HG03575 (cell line): ENCODE results near the gene ZMIZ1.

ENCODE experiments used
- ATAC-seq: cut with Tn5 transposase; IDR thresholded peaks from one replicate; pipeline ENCODE4 v1.9.1; 2021; ENCODE audit not compliant: unreplicated experiment, insufficient number of reproducible peaks, low FRiP score; ENCODE audit errors: extremely low read depth

Gene ZMIZ1

GRCh38 chr10:79186486-79187120, 117.8 kb downstream of the ZMIZ1 start:
- ATAC-seq = no peak

GRCh38 chr10:79187121-79187940, 118.6 kb downstream of the ZMIZ1 start:
- ATAC-seq = no peak

GRCh38 chr10:79188154-79188965, 119.6 kb downstream of the ZMIZ1 start:
- no peak for ATAC-seq

- ATAC-seq = no peak
Observed at GRCh38 chr10:79189181-79189580, 120.4 kb downstream of the ZMIZ1 start.

- ATAC-seq = no peak
Observed at GRCh38 chr10:79189853-79190435, 121.2 kb downstream of the ZMIZ1 start.

GRCh38 chr10:79190740-79191261, 122.0 kb downstream of the ZMIZ1 start:
- ATAC-seq = no peak

- ATAC-seq = no peak
Observed at GRCh38 chr10:79191951-79192676, 123.3 kb downstream of the ZMIZ1 start.

- ATAC-seq = no peak
Observed at GRCh38 chr10:79192677-79193003, 123.9 kb downstream of the ZMIZ1 start.

- no peak for ATAC-seq
Observed at GRCh38 chr10:79193694-79194382, 125.1 kb downstream of the ZMIZ1 start.

GRCh38 chr10:79195091-79195923, 126.5 kb downstream of the ZMIZ1 start:
- ATAC-seq = no peak

- no peak for ATAC-seq
Observed at GRCh38 chr10:79196470-79197461, 128.0 kb downstream of the ZMIZ1 start.

GRCh38 chr10:79197558-79197957, 128.8 kb downstream of the ZMIZ1 start:
- ATAC-seq = no peak

- no peak for ATAC-seq
Observed at GRCh38 chr10:79200346-79200745, 131.6 kb downstream of the ZMIZ1 start.

- ATAC-seq = no peak
Observed at GRCh38 chr10:79201706-79202105, 132.9 kb downstream of the ZMIZ1 start.

- no peak for ATAC-seq
Observed at GRCh38 chr10:79202188-79203013, 133.6 kb downstream of the ZMIZ1 start.
